Stromal cell of bone marrow (primary cell): ENCODE results near the gene LRCH4.

ENCODE experiments used
- DNase-seq: peaks from one replicate; pipeline ENCODE4 v3.0.0-alpha.2; 2012; ENCODE audit warnings: low read depth

Gene LRCH4

GRCh38 chr7:100585511-100586265 lies at the start of gene LRCH4:
Gene LRCH4, minus strand, starts transcription at chr7:100586129. Its CDS starts 29 bp downstream, at chr7:100586100.
- DNase-seq = no peak

GRCh38 chr7:100632951-100633717 lies 47.2 kb upstream of the LRCH4 start:
- no peak for DNase-seq

- DNase-seq = no peak
These were observed 44.1 kb upstream of the LRCH4 start for GRCh38 chr7:100630066-100630465.

- no peak for DNase-seq
These were observed 43.3 kb upstream of the LRCH4 start for GRCh38 chr7:100629117-100629716.

- no peak for DNase-seq
These were observed 41.3 kb upstream of the LRCH4 start for GRCh38 chr7:100627238-100627549.

GRCh38 chr7:100626530-100627237 lies 40.8 kb upstream of the LRCH4 start:
- DNase-seq = peak; percentile 55

- DNase-seq = no peak
These were observed 40.1 kb upstream of the LRCH4 start for GRCh38 chr7:100626055-100626454.

GRCh38 chr7:100623951-100624824 lies 38.3 kb upstream of the LRCH4 start:
- no peak for DNase-seq

GRCh38 chr7:100621554-100621953 lies 35.6 kb upstream of the LRCH4 start:
- DNase-seq = no peak

- DNase-seq = no peak
These were observed 34.9 kb upstream of the LRCH4 start for GRCh38 chr7:100620804-100621203.

- no peak for DNase-seq
These were observed 34.3 kb upstream of the LRCH4 start for GRCh38 chr7:100620239-100620638.

GRCh38 chr7:100614308-100614861 lies 28.5 kb upstream of the LRCH4 start:
- no peak for DNase-seq

- no peak for DNase-seq
These were observed 27.7 kb upstream of the LRCH4 start for GRCh38 chr7:100613412-100614175.

- no peak for DNase-seq
These were observed 26.9 kb upstream of the LRCH4 start for GRCh38 chr7:100612730-100613390.

- peak; percentile 99 for DNase-seq
These were observed 26.2 kb upstream of the LRCH4 start, which contains the start of gene MOSPD3 for GRCh38 chr7:100611983-100612729. Gene MOSPD3, plus strand, starts transcription at chr7:100612540. Its CDS starts 252 bp downstream, at chr7:100612792.

GRCh38 chr7:100609958-100610357 lies 24.0 kb upstream of the LRCH4 start:
- DNase-seq = no peak

GRCh38 chr7:100607111-100607510 lies 21.2 kb upstream of the LRCH4 start:
- DNase-seq = no peak

GRCh38 chr7:100606313-100606712 lies 20.4 kb upstream of the LRCH4 start:
- DNase-seq = no peak
